ENCODE measurements around the gene NDEL1.

DNA sequence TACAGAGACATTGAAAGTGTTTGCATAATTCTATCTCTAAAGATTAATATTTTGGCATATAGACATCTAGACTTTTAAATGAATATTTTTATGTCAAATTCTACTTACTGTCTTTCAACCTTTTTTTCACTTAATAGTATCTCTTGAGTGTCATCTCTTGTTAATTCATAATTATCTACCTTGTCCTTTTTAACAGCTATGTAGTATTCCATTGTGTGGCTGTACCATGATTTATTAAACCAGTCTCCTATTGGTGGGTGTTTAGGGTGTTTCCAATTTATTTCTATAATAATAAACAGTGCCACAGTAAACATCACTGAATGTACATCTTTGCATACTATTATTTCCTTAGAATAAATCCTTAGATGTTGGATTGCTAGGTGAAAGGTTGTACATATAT lies 21.7 kb upstream of the NDEL1 start:
- TF ChIP-seq, protein P1, sequence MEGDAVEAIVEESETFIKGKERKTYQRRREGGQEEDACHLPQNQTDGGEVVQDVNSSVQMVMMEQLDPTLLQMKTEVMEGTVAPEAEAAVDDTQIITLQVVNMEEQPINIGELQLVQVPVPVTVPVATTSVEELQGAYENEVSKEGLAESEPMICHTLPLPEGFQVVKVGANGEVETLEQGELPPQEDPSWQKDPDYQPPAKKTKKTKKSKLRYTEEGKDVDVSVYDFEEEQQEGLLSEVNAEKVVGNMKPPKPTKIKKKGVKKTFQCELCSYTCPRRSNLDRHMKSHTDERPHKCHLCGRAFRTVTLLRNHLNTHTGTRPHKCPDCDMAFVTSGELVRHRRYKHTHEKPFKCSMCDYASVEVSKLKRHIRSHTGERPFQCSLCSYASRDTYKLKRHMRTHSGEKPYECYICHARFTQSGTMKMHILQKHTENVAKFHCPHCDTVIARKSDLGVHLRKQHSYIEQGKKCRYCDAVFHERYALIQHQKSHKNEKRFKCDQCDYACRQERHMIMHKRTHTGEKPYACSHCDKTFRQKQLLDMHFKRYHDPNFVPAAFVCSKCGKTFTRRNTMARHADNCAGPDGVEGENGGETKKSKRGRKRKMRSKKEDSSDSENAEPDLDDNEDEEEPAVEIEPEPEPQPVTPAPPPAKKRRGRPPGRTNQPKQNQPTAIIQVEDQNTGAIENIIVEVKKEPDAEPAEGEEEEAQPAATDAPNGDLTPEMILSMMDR (IDR thresholded peaks at IDR 0.05; ENCODE audit: low read depth, low read length, missing input control): no peak
- TF ChIP-seq EGR1 (IDR thresholded peaks at IDR 0.05; ENCODE audit: low read depth in 2 of 2) (no peak), HNF4G (IDR thresholded peaks at IDR 0.05) (no peak), RAD21 (IDR thresholded peaks at IDR 0.05) (no peak), GABPA (IDR thresholded peaks at IDR 0.05 in 1 of 2, conservative IDR thresholded peaks at IDR 0.05 in 1 of 2) (no peak)
- TF ChIP-seq, protein P2, sequence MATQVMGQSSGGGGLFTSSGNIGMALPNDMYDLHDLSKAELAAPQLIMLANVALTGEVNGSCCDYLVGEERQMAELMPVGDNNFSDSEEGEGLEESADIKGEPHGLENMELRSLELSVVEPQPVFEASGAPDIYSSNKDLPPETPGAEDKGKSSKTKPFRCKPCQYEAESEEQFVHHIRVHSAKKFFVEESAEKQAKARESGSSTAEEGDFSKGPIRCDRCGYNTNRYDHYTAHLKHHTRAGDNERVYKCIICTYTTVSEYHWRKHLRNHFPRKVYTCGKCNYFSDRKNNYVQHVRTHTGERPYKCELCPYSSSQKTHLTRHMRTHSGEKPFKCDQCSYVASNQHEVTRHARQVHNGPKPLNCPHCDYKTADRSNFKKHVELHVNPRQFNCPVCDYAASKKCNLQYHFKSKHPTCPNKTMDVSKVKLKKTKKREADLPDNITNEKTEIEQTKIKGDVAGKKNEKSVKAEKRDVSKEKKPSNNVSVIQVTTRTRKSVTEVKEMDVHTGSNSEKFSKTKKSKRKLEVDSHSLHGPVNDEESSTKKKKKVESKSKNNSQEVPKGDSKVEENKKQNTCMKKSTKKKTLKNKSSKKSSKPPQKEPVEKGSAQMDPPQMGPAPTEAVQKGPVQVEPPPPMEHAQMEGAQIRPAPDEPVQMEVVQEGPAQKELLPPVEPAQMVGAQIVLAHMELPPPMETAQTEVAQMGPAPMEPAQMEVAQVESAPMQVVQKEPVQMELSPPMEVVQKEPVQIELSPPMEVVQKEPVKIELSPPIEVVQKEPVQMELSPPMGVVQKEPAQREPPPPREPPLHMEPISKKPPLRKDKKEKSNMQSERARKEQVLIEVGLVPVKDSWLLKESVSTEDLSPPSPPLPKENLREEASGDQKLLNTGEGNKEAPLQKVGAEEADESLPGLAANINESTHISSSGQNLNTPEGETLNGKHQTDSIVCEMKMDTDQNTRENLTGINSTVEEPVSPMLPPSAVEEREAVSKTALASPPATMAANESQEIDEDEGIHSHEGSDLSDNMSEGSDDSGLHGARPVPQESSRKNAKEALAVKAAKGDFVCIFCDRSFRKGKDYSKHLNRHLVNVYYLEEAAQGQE (IDR thresholded peaks at IDR 0.05): no peak
